Subcutaneous abdominal adipose tissue (tissue), 5 donors: Measurements from ENCODE around the gene RBM3.

Source experiments
- H3K27ac ChIP-seq: one replicate; pipeline ENCODE4 v1.7.0; 2013; ENCODE audit warnings: low read depth, mild to moderate bottlenecking, inconsistent platforms, low read length, moderate library complexity
- H3K27me3 ChIP-seq, 5 donors: one replicate each; pipeline ENCODE4 v1.7.0; 2013; ENCODE audit warnings: low read length in 5 of 5, inconsistent platforms in 1 of 5; ENCODE audit not compliant: control insufficient read depth in 5 of 5, insufficient read depth in 4 of 5
- H3K36me3 ChIP-seq, 5 donors: one replicate each; pipeline ENCODE4 v1.7.0; 2013; ENCODE audit warnings: low read length in 5 of 5; ENCODE audit not compliant: control insufficient read depth in 5 of 5, insufficient read depth in 5 of 5
- H3K4me1 ChIP-seq, 5 donors: one replicate each; pipeline ENCODE4 v1.7.0; 2013; ENCODE audit warnings: low read length in 5 of 5, mild to moderate bottlenecking in 3 of 5, moderate library complexity in 1 of 5; ENCODE audit not compliant: control insufficient read depth in 5 of 5, insufficient read depth in 5 of 5
- H3K4me3 ChIP-seq, 5 donors: one replicate each; pipeline ENCODE4 v1.7.0; 2013; ENCODE audit warnings: low read length in 5 of 5, low read depth in 1 of 5
- H3K9ac ChIP-seq, 5 donors: one replicate each; pipeline ENCODE4 v1.7.0; 2013; ENCODE audit warnings: low read length in 5 of 5, mild to moderate bottlenecking in 4 of 5, moderate library complexity in 3 of 5
- H3K9me3 ChIP-seq, 5 donors: one replicate each; pipeline ENCODE4 v1.7.0; 2013; ENCODE audit warnings: low read length in 5 of 5; ENCODE audit not compliant: control insufficient read depth in 5 of 5
- donor health status: healthy.
- donor health status: healthy.
- donor health status: healthy.
- donor health status: healthy.
- donor health status: healthy.

RBM3 gene

DNA sequence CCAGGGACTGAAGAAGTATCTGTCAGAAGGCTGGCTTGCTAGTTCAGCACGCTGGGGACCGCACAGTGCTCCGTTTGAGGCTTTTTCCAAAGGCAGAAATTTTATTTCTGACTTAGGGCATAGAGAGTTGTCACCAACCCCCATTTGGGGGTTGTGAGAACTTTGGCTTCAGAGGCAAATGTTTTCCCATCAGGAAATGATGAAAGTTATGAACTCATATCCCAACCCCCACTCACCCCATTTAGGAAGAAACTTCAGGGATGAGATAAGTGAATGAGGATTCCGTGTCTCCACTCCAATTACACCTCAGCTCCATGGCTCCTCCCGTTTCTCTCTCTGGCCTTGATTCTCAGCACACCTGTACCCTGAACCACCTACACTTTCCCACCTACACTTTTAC is 18.7 kb downstream of the RBM3 start:
- Histone ChIP-seq H3K36me3 (no peaks in the 10 kb centered on the region), H3K4me3 (no peak overlapping the region), H3K27me3 (peaks cover 0 to 13% (median 2%) of the 10 kb centered on the region in 5 donors), H3K9me3 (peaks cover 0 to 6% (median 0%) of the 10 kb centered on the region in 5 donors), H3K27ac (no peak overlapping the region), H3K9ac (no peak overlapping the region), H3K4me1 (peaks cover 0 to 14% (median 0%) of the 10 kb centered on the region in 5 donors)

DNA sequence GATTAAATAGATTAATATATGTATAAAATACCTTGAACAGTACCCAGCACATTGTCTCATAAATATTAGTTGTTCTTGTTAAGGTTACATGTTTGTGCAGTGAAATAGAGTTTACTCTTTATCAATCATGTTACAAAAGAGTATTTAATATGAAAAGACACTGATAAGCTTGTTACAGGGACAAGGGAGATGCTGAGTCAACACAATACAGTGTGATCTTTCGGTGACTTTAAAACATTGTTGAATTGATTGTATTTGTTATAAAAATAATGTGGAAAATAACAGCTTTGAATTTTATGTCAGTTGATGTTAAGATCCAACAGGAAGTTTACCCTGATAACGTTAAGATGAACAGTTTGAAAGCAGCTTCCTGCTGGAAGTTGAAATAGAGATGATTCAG is 21.6 kb downstream of the RBM3 start:
- Histone ChIP-seq H3K9ac (no peak overlapping the region), H3K27ac (no peak overlapping the region), H3K27me3 (no peaks in the 10 kb centered on the region), H3K9me3 (peaks cover 0 to 3% (median 0%) of the 10 kb centered on the region in 5 donors), H3K4me3 (no peak overlapping the region), H3K4me1 (peaks cover 4 to 19% (median 8%) of the 10 kb centered on the region in 5 donors), H3K36me3 (peaks cover 0 to 23% (median 16%) of the 10 kb centered on the region in 5 donors)

DNA sequence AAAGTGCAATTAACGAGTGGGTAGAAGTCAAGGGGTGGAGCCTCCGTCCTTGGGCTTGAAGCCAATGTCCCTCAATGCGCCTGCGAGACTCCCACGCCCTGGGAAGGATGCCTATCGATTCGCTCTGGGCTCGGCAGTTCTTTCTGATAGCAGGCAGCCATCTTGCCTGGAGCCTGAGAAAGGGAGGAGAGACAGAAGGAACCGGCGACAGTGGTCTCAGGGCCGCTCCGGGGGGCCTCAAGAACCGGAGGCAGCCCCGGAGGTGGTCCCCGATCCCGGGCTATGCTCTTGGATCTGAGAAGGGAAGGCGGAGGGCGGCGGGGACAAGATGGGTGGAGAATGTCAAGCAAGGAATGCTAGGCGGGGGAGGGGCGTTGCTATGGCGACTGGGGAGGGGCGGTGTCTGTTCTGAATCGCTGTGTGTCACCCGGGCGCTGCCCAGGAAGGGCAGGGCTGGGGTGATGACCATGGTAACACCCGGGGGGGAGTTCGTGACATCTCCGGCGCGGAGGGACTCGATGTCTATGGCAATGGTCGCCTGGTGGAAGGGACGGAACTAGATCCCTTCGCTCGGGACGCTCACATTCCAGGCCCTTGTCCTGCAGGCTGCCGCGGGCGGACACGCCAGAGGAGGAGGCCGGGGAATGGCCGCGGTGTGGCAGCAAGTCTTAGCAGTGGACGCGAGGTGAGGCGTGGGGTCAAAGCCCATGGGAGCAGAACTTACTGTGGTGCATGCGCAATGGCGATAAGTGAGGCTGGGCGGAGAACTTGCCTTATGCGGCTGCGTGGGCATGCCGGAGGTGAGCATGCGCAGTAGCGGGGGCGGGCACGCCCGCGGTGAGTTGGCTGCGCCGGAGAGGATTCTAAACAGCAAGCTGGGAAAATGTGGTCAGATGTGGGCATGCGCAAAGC is 23.3 kb downstream of the RBM3 start, which contains the start of gene WDR13:
TSS of gene WDR13 (plus strand) at position 140 of the 912 bp plus-strand sequence. CDS start at position 645, 505 bp downstream.
- Histone ChIP-seq H3K4me1 (peaks cover 4 to 11% (median 8%) of the 10 kb centered on the region in 5 donors), H3K27ac (peak within 1 kb of the TSS; percentile 93), H3K36me3 (peaks cover 0 to 40% (median 31%) of the 10 kb centered on the region in 5 donors), H3K9me3 (peaks cover 0 to 3% (median 0%) of the 10 kb centered on the region in 5 donors), H3K9ac (peak within 1 kb of the TSS; percentile 11 to 74 (median 60)), H3K4me3 (peak within 1 kb of the TSS; percentile 59 to 86 (median 80)), H3K27me3 (peaks cover 0 to 3% (median 0%) of the 10 kb centered on the region in 5 donors)

DNA sequence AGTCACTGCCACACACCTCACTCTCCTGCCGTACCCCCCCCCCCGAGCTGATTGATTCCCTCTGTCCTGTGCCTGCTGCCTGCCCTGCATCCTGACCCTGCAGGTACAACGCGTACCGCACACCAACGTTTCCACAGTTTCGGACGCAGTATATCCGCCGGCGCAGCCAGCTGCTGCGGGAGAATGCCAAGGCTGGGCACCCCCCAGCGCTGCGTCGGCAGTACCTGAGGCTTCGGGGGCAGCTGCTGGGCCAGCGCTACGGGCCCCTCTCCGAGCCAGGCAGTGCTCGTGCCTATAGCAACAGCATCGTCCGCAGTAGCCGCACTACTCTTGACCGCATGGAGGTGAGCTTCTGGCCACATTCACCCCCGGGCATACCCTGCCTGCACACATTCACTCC is 24.3 kb downstream of the RBM3 start:
- H3K9me3 ChIP-seq, result peaks cover 0 to 3% (median 0%) of the 10 kb centered on the region in 5 donors
- peak overlapping the region; percentile 59 to 86 (median 80) for H3K4me3 ChIP-seq
- H3K4me1 ChIP-seq, result peaks cover 4 to 11% (median 8%) of the 10 kb centered on the region in 5 donors
- H3K36me3 ChIP-seq, result peaks cover 0 to 48% (median 37%) of the 10 kb centered on the region in 5 donors
- H3K9ac ChIP-seq, result peak overlapping the region in 1 of 5 donors; percentile 54
- H3K27ac ChIP-seq, result peak overlapping the region; percentile 93
- H3K27me3 ChIP-seq, result peaks cover 0 to 3% (median 0%) of the 10 kb centered on the region in 5 donors

DNA sequence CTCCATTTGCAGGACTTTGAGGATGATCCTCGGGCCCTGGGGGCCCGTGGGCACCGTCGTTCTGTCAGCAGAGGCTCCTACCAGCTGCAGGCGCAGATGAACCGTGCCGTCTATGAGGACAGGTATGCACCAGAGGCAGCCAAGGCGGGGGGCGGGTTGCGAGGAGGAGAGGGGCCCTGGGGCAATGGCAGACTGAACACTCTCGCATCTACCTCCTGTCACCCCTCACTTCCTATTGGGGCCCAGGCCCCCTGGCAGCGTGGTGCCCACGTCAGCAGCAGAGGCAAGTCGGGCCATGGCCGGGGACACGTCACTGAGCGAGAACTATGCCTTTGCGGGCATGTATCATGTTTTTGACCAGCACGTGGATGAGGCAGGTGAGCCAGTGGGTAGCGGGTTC is 25.1 kb downstream of the RBM3 start:
- Histone ChIP-seq H3K4me1 (peaks cover 4 to 11% (median 8%) of the 10 kb centered on the region in 5 donors), H3K27me3 (peaks cover 0 to 4% (median 0%) of the 10 kb centered on the region in 5 donors), H3K36me3 (peaks cover 0 to 54% (median 45%) of the 10 kb centered on the region in 5 donors)

DNA sequence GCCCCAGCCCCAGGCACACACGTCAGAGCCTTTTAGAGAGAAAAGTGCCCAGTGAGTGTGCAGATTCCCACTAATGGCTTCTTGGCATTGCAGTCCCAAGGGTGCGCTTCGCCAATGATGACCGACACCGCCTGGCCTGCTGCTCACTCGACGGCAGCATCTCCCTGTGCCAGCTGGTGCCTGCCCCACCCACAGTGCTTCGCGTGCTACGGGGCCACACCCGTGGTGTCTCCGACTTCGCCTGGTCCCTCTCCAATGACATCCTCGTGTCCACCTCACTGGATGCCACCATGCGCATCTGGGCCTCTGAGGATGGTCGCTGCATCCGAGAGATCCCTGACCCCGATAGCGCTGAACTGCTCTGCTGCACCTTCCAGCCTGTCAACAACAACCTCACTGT is 25.9 kb downstream of the RBM3 start:
- Histone ChIP-seq H3K27ac (no peak overlapping the region), H3K9ac (no peak overlapping the region), H3K9me3 (peaks cover 0 to 3% (median 0%) of the 10 kb centered on the region in 5 donors), H3K36me3 (peaks cover 0 to 63% (median 53%) of the 10 kb centered on the region in 5 donors), H3K4me1 (peaks cover 4 to 11% (median 8%) of the 10 kb centered on the region in 5 donors), H3K4me3 (no peak overlapping the region), H3K27me3 (peaks cover 0 to 7% (median 0%) of the 10 kb centered on the region in 5 donors)

More for the DNA sequence above, 25.1 kb downstream of the RBM3 start:
- no peak overlapping the region for H3K4me3 ChIP-seq
- H3K27ac ChIP-seq, result no peak overlapping the region
- no peak overlapping the region for H3K9ac ChIP-seq
- peaks cover 0 to 3% (median 0%) of the 10 kb centered on the region in 5 donors for H3K9me3 ChIP-seq

DNA sequence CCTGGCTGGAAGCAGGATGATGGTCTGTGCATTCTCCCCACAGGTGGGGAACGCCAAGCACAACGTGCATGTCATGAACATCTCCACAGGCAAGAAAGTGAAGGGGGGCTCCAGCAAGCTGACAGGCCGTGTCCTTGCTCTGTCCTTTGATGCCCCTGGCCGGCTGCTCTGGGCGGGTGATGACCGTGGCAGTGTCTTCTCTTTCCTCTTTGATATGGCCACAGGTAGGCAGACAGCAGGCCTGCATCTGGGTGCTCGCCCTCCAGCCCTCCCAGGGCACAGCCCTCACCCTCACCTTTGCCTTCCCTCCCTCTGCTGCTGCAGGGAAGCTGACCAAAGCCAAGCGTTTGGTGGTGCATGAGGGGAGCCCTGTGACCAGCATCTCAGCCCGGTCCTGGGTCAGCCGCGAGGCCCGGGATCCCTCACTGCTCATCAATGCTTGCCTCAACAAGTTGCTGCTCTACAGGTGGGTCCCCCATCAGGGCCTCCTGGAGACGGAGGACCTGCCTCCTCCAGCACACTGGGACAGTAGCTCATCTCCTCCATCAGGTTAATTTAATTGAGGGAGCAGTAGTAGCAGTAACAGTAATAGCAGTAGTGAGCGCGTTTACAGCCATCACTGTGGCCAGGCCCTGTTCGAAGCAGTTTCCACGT is 27.6 kb downstream of the RBM3 start:
- Histone ChIP-seq H3K9ac (no peak overlapping the region), H3K27me3 (peaks cover 0 to 7% (median 0%) of the 10 kb centered on the region in 5 donors), H3K4me1 (peaks cover 4 to 11% (median 8%) of the 10 kb centered on the region in 5 donors), H3K9me3 (peaks cover 0 to 3% (median 0%) of the 10 kb centered on the region in 5 donors), H3K36me3 (peaks cover 0 to 67% (median 55%) of the 10 kb centered on the region in 5 donors), H3K27ac (no peak overlapping the region), H3K4me3 (no peak overlapping the region)

DNA sequence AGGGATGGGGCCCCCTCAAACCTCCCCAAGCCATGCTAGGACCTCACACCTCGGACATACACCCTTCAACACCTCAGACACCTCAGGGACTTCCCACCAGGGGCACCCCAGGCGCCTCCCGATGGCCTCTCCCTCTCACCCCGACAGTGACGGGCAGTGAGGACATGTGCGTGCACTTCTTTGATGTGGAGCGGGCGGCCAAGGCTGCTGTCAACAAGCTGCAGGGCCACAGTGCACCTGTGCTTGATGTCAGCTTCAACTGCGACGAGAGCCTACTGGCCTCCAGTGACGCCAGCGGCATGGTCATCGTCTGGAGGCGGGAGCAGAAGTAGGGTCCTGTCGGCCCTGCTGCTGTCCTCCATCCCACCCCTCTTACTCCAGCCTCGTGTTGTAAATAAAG is 30.4 kb downstream of the RBM3 start:
- H3K9ac ChIP-seq, result no peak overlapping the region
- H3K9me3 ChIP-seq, result no peaks in the 10 kb centered on the region
- no peaks in the 10 kb centered on the region for H3K4me1 ChIP-seq
- H3K4me3 ChIP-seq, result no peak overlapping the region
- peaks cover 0 to 7% (median 0%) of the 10 kb centered on the region in 5 donors for H3K27me3 ChIP-seq
- no peak overlapping the region for H3K27ac ChIP-seq
- H3K36me3 ChIP-seq, result peaks cover 0 to 54% (median 46%) of the 10 kb centered on the region in 5 donors

DNA sequence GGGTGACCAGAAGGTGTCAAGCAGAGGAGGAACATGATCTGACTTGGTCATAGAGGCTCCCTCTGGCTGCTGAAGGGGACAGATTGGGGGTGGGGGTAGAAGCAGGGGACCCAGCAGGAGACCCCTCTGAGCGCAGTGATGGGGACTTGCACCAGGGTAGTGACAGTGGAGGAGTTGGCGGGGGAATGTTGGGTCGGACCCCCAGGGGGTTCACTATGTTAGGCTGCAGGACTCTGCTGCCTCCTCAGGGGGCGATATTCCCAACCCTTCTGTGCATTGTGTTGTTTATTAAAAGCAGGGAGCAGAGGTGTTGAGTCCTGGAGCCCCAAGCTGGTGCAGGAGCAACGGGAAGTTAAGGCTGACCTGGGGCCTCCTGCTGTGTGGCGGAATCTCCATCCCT is 31.8 kb downstream of the RBM3 start:
- peaks cover 0 to 7% (median 0%) of the 10 kb centered on the region in 5 donors for H3K27me3 ChIP-seq
- H3K36me3 ChIP-seq, result peaks cover 0 to 42% (median 38%) of the 10 kb centered on the region in 5 donors
- H3K9me3 ChIP-seq, result no peaks in the 10 kb centered on the region
- H3K27ac ChIP-seq, result no peak overlapping the region
- no peak overlapping the region for H3K9ac ChIP-seq
- H3K4me3 ChIP-seq, result no peak overlapping the region
- no peaks in the 10 kb centered on the region for H3K4me1 ChIP-seq
